Transverse colon (tissue), 4 donors: ENCODE measurements around the gene TRNT1.

ENCODE experiments used
- CTCF ChIP-seq, 5 experiments: fragments of 200-600 bp in 3 of 5; fragments of 450-650 bp in 2 of 5; sonication (generic) in 3 of 5; IDR thresholded peaks; 1 replicate in 2 of 5; 2 replicates in 3 of 5; pipeline ENCODE4 v1.5.1; 2016 to 2017; ENCODE audit warnings: antibody characterized with exemption in 5 of 5, inconsistent platforms in 3 of 5, mild to moderate bottlenecking in 2 of 5, moderate library complexity in 1 of 5
- EP300 ChIP-seq: sonication (generic); formaldehyde crosslinking; IDR thresholded peaks from one replicate; pipeline ENCODE4 v1.6.1; 2017; ENCODE audit warnings: antibody characterized with exemption, low read depth
- POLR2A ChIP-seq: fragments of 450-650 bp; IDR thresholded peaks from one replicate; pipeline ENCODE4 v1.6.1; 2016; ENCODE audit warnings: antibody characterized with exemption, mild to moderate bottlenecking, moderate library complexity
- POLR2AphosphoS5 ChIP-seq, 3 donors: sonication (generic); formaldehyde crosslinking; IDR thresholded peaks; one replicate each; pipeline ENCODE4 v1.6.1; 2016; ENCODE audit warnings: antibody characterized with exemption in 3 of 3

- TF ChIP-seq EP300 (no peak), CTCF (IDR thresholded peaks at IDR 0.05) (no peak), POLR2AphosphoS5 (IDR thresholded peaks at IDR 0.05) (no peak), POLR2A (no peak)
Measured at GRCh38 chr3:3105815-3106214, 20.9 kb upstream of the TRNT1 start.
